HEK293 (cell line): Measurements from ENCODE around the gene NPTXR.

Experiments
- CTCF ChIA-PET: fragments of 350-600 bp; formaldehyde crosslinking; extraction: SDS; loops from one replicate; lab custom pipeline; 2021; ENCODE audit warnings: antibody characterized with exemption; lab: Yijun Ruan, JAX
- POLR2A ChIA-PET: fragments of 300-600 bp; formaldehyde crosslinking; extraction: SDS; loops from one replicate; lab custom pipeline; 2020; ENCODE audit warnings: antibody characterized with exemption, inconsistent platforms; lab: Yijun Ruan, JAX
- H3K27ac ChIP-seq: fragments of 200-500 bp; sonication (Bioruptor generic); 2 replicates; pipeline ENCODE4 v1.5.1; 2014; ENCODE audit warnings: low read depth, low read length, control low read depth, inconsistent platforms; ENCODE audit errors: extremely low read depth
- H3K36me3 ChIP-seq, 2 experiments: fragments of 200-500 bp in 1 of 2; sonication (Bioruptor generic) in 1 of 2; 1 replicate in 1 of 2; 2 replicates in 1 of 2; pipeline ENCODE4 v1.5.1; 2014 to 2017; ENCODE audit warnings: inconsistent platforms in 2 of 2, low read length in 2 of 2; ENCODE audit not compliant: control insufficient read depth in 2 of 2, insufficient read depth in 1 of 2
- H3K4me1 ChIP-seq: fragments of 200-500 bp; sonication (Bioruptor generic); 2 replicates; pipeline ENCODE4 v1.5.1; 2014; ENCODE audit warnings: mild to moderate bottlenecking, low read length, inconsistent platforms; ENCODE audit not compliant: control insufficient read depth, insufficient read depth
- H3K4me3 ChIP-seq: 2 replicates; pipeline ENCODE4 v1.5.1; 2011; ENCODE audit warnings: low read depth, mild to moderate bottlenecking, control low read depth, low read length, moderate library complexity
- H3K9me3 ChIP-seq: fragments of 200-500 bp; sonication (Bioruptor generic); 2 replicates; pipeline ENCODE4 v1.5.1; 2014; ENCODE audit warnings: low read depth, low read length, inconsistent platforms; ENCODE audit not compliant: control insufficient read depth, insufficient read depth
- GLIS2 ChIP-seq: fragments of 450-650 bp; formaldehyde crosslinking; IDR thresholded peaks from 2 replicates; pipeline ENCODE4 v1.5.1; 2016; ENCODE audit warnings: missing biosample characterization, missing genetic modification characterization
- KLF8 ChIP-seq: fragments of 450-650 bp; formaldehyde crosslinking; IDR thresholded peaks from 2 replicates; pipeline ENCODE4 v1.5.1; 2016; ENCODE audit warnings: missing biosample characterization, missing genetic modification characterization
- MEIS1 ChIP-seq: sonication (generic); formaldehyde crosslinking; IDR thresholded peaks from 2 replicates; pipeline ENCODE4 v1.8.1; 2022; ENCODE audit warnings: missing genetic modification reagents, mild to moderate bottlenecking, borderline replicate concordance
- SP2 ChIP-seq: fragments of 450-650 bp; formaldehyde crosslinking; IDR thresholded peaks from 2 replicates; pipeline ENCODE4 v1.5.1; 2016; ENCODE audit warnings: missing biosample characterization, missing genetic modification characterization
- ZEB2 ChIP-seq: fragments of 450-650 bp; formaldehyde crosslinking; IDR thresholded peaks from 2 replicates; pipeline ENCODE4 v1.5.1; 2016; ENCODE audit warnings: missing biosample characterization, missing genetic modification characterization
- ZFP3 ChIP-seq: fragments of 450-650 bp; formaldehyde crosslinking; IDR thresholded peaks from 2 replicates; pipeline ENCODE4 v1.5.1; 2016; ENCODE audit warnings: low read depth, missing biosample characterization, missing genetic modification characterization
- ZNF121 ChIP-seq: fragments of 450-650 bp; formaldehyde crosslinking; IDR thresholded peaks from 2 replicates; pipeline ENCODE4 v1.5.1; 2016; ENCODE audit warnings: missing biosample characterization, missing genetic modification characterization
- ZNF132 ChIP-seq: fragments of 450-650 bp; formaldehyde crosslinking; IDR thresholded peaks from 2 replicates; pipeline ENCODE4 v1.5.1; 2017; ENCODE audit warnings: missing biosample characterization, missing genetic modification characterization, borderline replicate concordance
- ZNF23 ChIP-seq: fragments of 450-650 bp; formaldehyde crosslinking; IDR thresholded peaks from 2 replicates; pipeline ENCODE4 v1.5.1; 2016; ENCODE audit warnings: missing biosample characterization, missing genetic modification characterization, borderline replicate concordance
- ZNF324 ChIP-seq: fragments of 450-650 bp; formaldehyde crosslinking; IDR thresholded peaks from 2 replicates; pipeline ENCODE4 v1.5.1; 2016; ENCODE audit warnings: missing biosample characterization, missing genetic modification characterization
- ZNF521 ChIP-seq: fragments of 450-650 bp; formaldehyde crosslinking; IDR thresholded peaks from 2 replicates; pipeline ENCODE4 v1.5.1; 2017; ENCODE audit warnings: missing biosample characterization, mild to moderate bottlenecking, missing genetic modification characterization
- ZNF529 ChIP-seq: fragments of 450-650 bp; formaldehyde crosslinking; IDR thresholded peaks from 2 replicates; pipeline ENCODE4 v1.5.1; 2017; ENCODE audit warnings: missing genetic modification characterization, missing biosample characterization; ENCODE audit not compliant: insufficient replicate concordance
- ZNF530 ChIP-seq: fragments of 450-650 bp; formaldehyde crosslinking; IDR thresholded peaks from 2 replicates; pipeline ENCODE4 v1.5.1; 2016; ENCODE audit warnings: low read depth, missing biosample characterization, missing genetic modification characterization
- ZNF555 ChIP-seq: fragments of 450-650 bp; formaldehyde crosslinking; conservative IDR thresholded peaks from 2 replicates; pipeline ENCODE4 v1.5.1; 2017; ENCODE audit warnings: missing biosample characterization, mild to moderate bottlenecking, missing genetic modification characterization, inconsistent platforms
- ZNF610 ChIP-seq: fragments of 450-650 bp; formaldehyde crosslinking; IDR thresholded peaks from 2 replicates; pipeline ENCODE4 v1.5.1; 2016; ENCODE audit warnings: missing biosample characterization, missing genetic modification characterization, borderline replicate concordance
- ZNF654 ChIP-seq: fragments of 450-650 bp; formaldehyde crosslinking; IDR thresholded peaks from 2 replicates; pipeline ENCODE4 v1.5.1; 2016; ENCODE audit warnings: low read depth, missing biosample characterization, missing genetic modification characterization
- ZNF660 ChIP-seq: fragments of 450-650 bp; IDR thresholded peaks from 2 replicates; pipeline ENCODE4 v1.5.1; 2018; ENCODE audit warnings: missing biosample characterization, mild to moderate bottlenecking, missing genetic modification characterization
- ZNF701 ChIP-seq: fragments of 450-650 bp; formaldehyde crosslinking; IDR thresholded peaks from 2 replicates; pipeline ENCODE4 v1.5.1; 2016; ENCODE audit warnings: missing biosample characterization, missing genetic modification characterization
- ZNF791 ChIP-seq: fragments of 450-650 bp; formaldehyde crosslinking; IDR thresholded peaks from 2 replicates; pipeline ENCODE4 v1.5.1; 2016; ENCODE audit warnings: missing biosample characterization, missing genetic modification characterization
- ZSCAN23 ChIP-seq: fragments of 450-650 bp; formaldehyde crosslinking; IDR thresholded peaks from 2 replicates; pipeline ENCODE4 v1.5.1; 2016; ENCODE audit warnings: missing biosample characterization, missing genetic modification characterization
- TF ChIP-seq, protein P1 (sequence below): fragments of 450-650 bp; formaldehyde crosslinking; IDR thresholded peaks from 2 replicates; pipeline ENCODE4 v1.5.1; 2017; ENCODE audit warnings: missing biosample characterization, missing genetic modification characterization
- TF ChIP-seq, protein P2 (sequence below): fragments of 450-650 bp; formaldehyde crosslinking; IDR thresholded peaks from 2 replicates; pipeline ENCODE4 v1.5.1; 2016; ENCODE audit warnings: missing biosample characterization, missing genetic modification characterization
- TF ChIP-seq, protein P3 (sequence below): fragments of 450-650 bp; formaldehyde crosslinking; IDR thresholded peaks from 2 replicates; pipeline ENCODE4 v1.5.1; 2017; ENCODE audit warnings: missing biosample characterization, missing genetic modification characterization
- TF ChIP-seq, protein P4 (sequence below): fragments of 450-650 bp; formaldehyde crosslinking; IDR thresholded peaks from 2 replicates; pipeline ENCODE4 v1.5.1; 2016; ENCODE audit warnings: missing biosample characterization, missing genetic modification characterization
- TF ChIP-seq, protein P5 (sequence below): fragments of 450-650 bp; formaldehyde crosslinking; IDR thresholded peaks from 2 replicates; pipeline ENCODE4 v1.5.1; 2016; ENCODE audit warnings: missing biosample characterization, missing genetic modification characterization

NPTXR gene

DNA sequence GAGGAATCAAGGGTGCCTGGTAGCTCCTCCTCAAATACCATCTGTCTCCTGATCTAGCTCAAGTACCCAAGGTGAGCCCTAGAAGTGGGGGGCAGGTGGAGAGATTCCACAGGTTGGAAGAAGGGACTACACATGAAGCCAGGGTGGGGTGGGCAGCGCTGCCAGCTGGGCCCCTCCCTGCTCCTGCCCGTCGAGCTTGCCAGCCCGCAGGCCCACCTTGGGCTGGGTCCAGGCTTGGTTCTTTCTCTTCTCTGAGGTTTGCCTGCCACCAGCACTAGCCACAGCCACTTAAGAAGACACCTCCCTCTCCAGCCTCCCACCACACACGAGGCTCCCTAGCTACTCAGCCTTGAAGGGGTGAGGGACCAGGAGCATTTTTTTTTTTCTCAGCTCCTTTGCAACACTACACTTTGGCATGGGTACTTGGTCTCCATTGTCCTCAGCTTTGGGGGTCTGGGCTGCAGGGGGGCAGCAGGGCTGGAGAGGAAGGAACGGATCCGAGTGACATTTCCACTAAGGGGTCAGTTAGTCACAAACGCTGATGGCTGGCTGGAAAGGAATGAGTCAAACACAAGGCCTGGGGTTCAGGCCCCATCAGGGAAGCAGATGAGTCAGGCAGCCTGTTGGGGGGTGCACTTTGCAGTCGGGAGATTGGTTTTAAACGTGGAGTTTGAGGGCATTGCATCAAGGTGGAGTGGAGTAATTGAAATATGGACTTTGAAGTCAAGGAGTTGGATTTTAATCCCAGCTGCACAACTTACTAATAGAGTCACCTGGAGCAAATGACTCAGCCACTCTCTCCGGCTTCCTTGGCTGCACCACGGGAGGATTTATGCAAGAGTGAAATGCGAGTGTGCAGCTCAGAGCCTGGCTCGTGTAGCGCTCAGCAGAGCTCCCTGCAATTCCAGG is 7.4 kb upstream of the NPTXR start (continued):
- TF ChIP-seq KLF8 (tag by site-specific recombination): no peak
- TF ChIP-seq ZNF654 (tag by site-specific recombination): no peak
- TF ChIP-seq ZNF791 (tag by site-specific recombination): no peak
- TF ChIP-seq, protein P1, sequence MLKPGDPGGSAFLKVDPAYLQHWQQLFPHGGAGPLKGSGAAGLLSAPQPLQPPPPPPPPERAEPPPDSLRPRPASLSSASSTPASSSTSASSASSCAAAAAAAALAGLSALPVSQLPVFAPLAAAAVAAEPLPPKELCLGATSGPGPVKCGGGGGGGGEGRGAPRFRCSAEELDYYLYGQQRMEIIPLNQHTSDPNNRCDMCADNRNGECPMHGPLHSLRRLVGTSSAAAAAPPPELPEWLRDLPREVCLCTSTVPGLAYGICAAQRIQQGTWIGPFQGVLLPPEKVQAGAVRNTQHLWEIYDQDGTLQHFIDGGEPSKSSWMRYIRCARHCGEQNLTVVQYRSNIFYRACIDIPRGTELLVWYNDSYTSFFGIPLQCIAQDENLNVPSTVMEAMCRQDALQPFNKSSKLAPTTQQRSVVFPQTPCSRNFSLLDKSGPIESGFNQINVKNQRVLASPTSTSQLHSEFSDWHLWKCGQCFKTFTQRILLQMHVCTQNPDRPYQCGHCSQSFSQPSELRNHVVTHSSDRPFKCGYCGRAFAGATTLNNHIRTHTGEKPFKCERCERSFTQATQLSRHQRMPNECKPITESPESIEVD (tag by site-specific recombination): no peak

DNA sequence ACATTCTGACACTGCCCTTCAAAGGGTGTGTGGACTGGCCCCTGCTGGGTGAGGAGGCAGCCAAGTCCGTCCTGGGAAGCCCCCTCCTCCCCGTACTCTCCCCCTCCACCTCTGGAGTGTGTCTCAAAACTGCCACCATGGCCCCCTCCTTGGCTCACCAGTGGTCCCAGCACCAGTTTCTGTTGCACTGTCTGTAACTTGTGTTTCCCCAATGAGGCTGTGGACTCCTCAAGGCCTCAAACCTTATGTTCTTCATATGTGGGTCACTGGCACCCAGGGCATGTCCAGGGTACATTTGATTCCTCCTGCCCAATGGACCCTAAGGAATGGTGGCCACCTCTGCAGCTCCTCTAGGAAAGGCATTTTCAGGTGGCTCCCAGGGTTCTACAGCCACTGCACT is 6.6 kb upstream of the NPTXR start:
- Histone ChIP-seq H3K4me3 (no peak overlapping the region), H3K9me3 (no peaks in the 10 kb centered on the region), H3K27ac (no peak overlapping the region), H3K36me3 (no peaks in the 10 kb centered on the region), H3K4me1 (no peaks in the 10 kb centered on the region)
- ChIA-PET CTCF (interaction anchor here (0.7 to 5.8 kb wide), 5 partner anchors 20 to 136 kb away, joined by 3 to 54 read pairs (median 7); partner anchors contain the start of gene CBX6), POLR2A (interaction anchor here (0.8 to 1.2 kb wide), 2 partner anchors 13 to 116 kb away, joined by 3 to 4 read pairs; no protein-coding TSS in a partner anchor)
- no peak for TF ChIP-seq ZSCAN23 (tag by site-specific recombination)
- no peak for TF ChIP-seq ZNF529
- TF ChIP-seq, protein P2, sequence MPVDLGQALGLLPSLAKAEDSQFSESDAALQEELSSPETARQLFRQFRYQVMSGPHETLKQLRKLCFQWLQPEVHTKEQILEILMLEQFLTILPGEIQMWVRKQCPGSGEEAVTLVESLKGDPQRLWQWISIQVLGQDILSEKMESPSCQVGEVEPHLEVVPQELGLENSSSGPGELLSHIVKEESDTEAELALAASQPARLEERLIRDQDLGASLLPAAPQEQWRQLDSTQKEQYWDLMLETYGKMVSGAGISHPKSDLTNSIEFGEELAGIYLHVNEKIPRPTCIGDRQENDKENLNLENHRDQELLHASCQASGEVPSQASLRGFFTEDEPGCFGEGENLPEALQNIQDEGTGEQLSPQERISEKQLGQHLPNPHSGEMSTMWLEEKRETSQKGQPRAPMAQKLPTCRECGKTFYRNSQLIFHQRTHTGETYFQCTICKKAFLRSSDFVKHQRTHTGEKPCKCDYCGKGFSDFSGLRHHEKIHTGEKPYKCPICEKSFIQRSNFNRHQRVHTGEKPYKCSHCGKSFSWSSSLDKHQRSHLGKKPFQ (tag by site-specific recombination): no peak
- TF ChIP-seq ZNF530 (tag by site-specific recombination): no peak
- no peak for TF ChIP-seq SP2 (tag by site-specific recombination)
- no peak for TF ChIP-seq GLIS2 (tag by site-specific recombination)
- no peak for TF ChIP-seq ZNF610 (tag by site-specific recombination)
- no peak for TF ChIP-seq ZNF121

DNA sequence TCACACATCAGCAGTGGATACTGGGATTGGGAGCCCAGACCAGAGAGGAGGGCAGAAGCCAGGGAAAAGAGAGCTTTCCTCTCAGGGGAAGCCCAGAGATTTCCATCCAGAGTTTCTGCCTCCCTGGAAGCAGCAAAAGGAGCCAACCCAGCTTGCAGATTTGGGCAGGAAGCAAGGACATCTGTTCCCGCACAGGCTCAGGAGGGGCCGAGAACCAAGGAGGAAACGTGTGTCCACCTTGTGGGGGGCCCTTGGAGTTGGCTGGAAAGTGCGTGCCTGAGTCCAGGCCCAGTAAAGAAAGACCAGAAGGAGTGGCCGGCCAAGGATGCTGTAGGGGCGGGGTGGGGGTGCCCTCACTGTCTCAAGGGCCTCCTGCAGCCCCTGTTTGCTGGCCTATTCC is 6.0 kb upstream of the NPTXR start:
- no peak overlapping the region for H3K27ac ChIP-seq
- no peaks in the 10 kb centered on the region for H3K36me3 ChIP-seq
- CTCF ChIA-PET: interaction anchor here (0.7 to 2.2 kb wide), 3 partner anchors 41 to 82 kb away, joined by 3 to 9 read pairs (median 7); no protein-coding TSS in a partner anchor
- H3K9me3 ChIP-seq: no peaks in the 10 kb centered on the region
- no peaks in the 10 kb centered on the region for H3K4me1 ChIP-seq
- TF ChIP-seq, protein P3, sequence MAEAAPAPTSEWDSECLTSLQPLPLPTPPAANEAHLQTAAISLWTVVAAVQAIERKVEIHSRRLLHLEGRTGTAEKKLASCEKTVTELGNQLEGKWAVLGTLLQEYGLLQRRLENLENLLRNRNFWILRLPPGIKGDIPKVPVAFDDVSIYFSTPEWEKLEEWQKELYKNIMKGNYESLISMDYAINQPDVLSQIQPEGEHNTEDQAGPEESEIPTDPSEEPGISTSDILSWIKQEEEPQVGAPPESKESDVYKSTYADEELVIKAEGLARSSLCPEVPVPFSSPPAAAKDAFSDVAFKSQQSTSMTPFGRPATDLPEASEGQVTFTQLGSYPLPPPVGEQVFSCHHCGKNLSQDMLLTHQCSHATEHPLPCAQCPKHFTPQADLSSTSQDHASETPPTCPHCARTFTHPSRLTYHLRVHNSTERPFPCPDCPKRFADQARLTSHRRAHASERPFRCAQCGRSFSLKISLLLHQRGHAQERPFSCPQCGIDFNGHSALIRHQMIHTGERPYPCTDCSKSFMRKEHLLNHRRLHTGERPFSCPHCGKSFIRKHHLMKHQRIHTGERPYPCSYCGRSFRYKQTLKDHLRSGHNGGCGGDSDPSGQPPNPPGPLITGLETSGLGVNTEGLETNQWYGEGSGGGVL (tag by site-specific recombination): no peak
- TF ChIP-seq ZNF23 (tag by site-specific recombination) (no peak), ZNF324 (tag by site-specific recombination) (no peak), ZNF555 (no peak), ZNF660 (tag by site-specific recombination) (no peak), ZEB2 (tag by site-specific recombination) (no peak), ZNF132 (tag by site-specific recombination) (no peak), ZNF701 (tag by site-specific recombination) (no peak), ZNF530 (tag by site-specific recombination) (no peak), ZNF521 (tag by site-specific recombination) (no peak), MEIS1 (CRISPR knock-in tag) (no peak), ZFP3 (no peak)
- TF ChIP-seq, protein P4, sequence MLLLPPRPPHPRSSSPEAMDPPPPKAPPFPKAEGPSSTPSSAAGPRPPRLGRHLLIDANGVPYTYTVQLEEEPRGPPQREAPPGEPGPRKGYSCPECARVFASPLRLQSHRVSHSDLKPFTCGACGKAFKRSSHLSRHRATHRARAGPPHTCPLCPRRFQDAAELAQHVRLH (tag by site-specific recombination): no peak
- TF ChIP-seq, protein P5, sequence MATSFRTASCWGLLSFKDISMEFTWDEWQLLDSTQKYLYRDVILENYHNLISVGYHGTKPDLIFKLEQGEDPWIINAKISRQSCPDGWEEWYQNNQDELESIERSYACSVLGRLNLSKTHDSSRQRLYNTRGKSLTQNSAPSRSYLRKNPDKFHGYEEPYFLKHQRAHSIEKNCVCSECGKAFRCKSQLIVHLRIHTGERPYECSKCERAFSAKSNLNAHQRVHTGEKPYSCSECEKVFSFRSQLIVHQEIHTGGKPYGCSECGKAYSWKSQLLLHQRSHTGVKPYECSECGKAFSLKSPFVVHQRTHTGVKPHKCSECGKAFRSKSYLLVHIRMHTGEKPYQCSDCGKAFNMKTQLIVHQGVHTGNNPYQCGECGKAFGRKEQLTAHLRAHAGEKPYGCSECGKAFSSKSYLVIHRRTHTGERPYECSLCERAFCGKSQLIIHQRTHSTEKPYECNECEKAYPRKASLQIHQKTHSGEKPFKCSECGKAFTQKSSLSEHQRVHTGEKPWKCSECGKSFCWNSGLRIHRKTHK: no peak
- POLR2A ChIA-PET: no interaction called here
- H3K4me3 ChIP-seq: no peak overlapping the region
